ENCODE data around the gene TUBGCP6.

DNA sequence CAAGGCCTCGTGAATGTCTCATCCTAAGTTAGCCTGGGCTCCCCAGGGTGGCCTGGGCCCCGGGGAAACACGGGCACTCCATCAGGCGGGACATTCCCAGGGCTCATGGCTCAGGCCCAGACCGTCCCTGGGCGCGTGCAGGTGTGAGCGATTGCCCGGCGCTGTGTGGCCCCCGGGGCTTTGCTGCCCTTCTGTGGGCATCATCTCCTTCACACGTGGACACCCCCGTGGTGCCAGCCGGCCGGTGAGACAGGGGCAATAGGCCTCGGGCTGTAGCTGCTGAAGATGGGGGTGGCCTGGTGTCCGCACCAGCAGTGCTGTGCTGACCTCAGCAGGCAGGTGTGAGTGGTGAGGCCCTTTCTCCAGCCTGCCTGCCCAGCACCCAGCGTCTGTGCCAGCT lies 48.6 kb downstream of the TUBGCP6 start:
- TF ChIP-seq, protein P1, sequence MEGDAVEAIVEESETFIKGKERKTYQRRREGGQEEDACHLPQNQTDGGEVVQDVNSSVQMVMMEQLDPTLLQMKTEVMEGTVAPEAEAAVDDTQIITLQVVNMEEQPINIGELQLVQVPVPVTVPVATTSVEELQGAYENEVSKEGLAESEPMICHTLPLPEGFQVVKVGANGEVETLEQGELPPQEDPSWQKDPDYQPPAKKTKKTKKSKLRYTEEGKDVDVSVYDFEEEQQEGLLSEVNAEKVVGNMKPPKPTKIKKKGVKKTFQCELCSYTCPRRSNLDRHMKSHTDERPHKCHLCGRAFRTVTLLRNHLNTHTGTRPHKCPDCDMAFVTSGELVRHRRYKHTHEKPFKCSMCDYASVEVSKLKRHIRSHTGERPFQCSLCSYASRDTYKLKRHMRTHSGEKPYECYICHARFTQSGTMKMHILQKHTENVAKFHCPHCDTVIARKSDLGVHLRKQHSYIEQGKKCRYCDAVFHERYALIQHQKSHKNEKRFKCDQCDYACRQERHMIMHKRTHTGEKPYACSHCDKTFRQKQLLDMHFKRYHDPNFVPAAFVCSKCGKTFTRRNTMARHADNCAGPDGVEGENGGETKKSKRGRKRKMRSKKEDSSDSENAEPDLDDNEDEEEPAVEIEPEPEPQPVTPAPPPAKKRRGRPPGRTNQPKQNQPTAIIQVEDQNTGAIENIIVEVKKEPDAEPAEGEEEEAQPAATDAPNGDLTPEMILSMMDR (IDR thresholded peaks at IDR 0.05): no peak
- no peak for TF ChIP-seq POLR2A (IDR thresholded peaks at IDR 0.05)

Measured in heart left ventricle (tissue), 13 donors.